Uterus (tissue), 2 donors: ENCODE results near the gene R3HCC1L.

Experiments used
- CTCF ChIP-seq, 4 experiments: fragments of 200-600 bp in 2 of 4; fragments of 450-650 bp in 2 of 4; sonication (generic) in 2 of 4; IDR thresholded peaks; one replicate each; pipeline ENCODE4 v1.5.1; 2016 to 2019; ENCODE audit warnings: antibody characterized with exemption in 4 of 4, mild to moderate bottlenecking in 2 of 4, moderate library complexity in 1 of 4
- POLR2A ChIP-seq, 2 donors: fragments of 450-650 bp; IDR thresholded peaks; one replicate each; pipeline ENCODE4 v1.6.1; 2016; ENCODE audit warnings: antibody characterized with exemption in 2 of 2, mild to moderate bottlenecking in 1 of 2, moderate library complexity in 1 of 2

- TF ChIP-seq POLR2A (IDR thresholded peaks at IDR 0.05) = no peak
- TF ChIP-seq CTCF (IDR thresholded peaks at IDR 0.05) = no peak
These were observed 67.3 kb downstream of the R3HCC1L start for GRCh38 chr10:98201760-98202159.
